Left ventricle myocardium inferior (tissue), 1 donor: ENCODE measurements around the gene KXD1. TPM values are rescaled to one million over a fixed set of nuclear protein-coding genes. Genes with fewer than 3 reads are reported as not detected.

Source experiments
- DNase-seq: peaks from one replicate; pipeline ENCODE4 v3.0.0-alpha.2; 2020
- H3K27ac ChIP-seq: fragments of 200-600 bp; replicated peaks from 2 replicates; pipeline ENCODE4 v1.8.0; 2021
- H3K27me3 ChIP-seq: fragments of 200-600 bp; 2 replicates; pipeline ENCODE4 v1.8.0; 2021; ENCODE audit warnings: low read depth
- H3K36me3 ChIP-seq: fragments of 200-600 bp; 2 replicates; pipeline ENCODE4 v1.8.0; 2021
- H3K4me1 ChIP-seq: fragments of 200-600 bp; 2 replicates; pipeline ENCODE4 v1.8.0; 2021
- H3K4me3 ChIP-seq: fragments of 200-600 bp; 2 replicates; pipeline ENCODE4 v1.8.0; 2021; ENCODE audit warnings: mild to moderate bottlenecking, moderate library complexity
- H3K9me3 ChIP-seq: fragments of 200-600 bp; replicated peaks from 2 replicates; pipeline ENCODE4 v1.8.0; 2021
- intact Hi-C: fragments of 100-400 bp; cut with micrococcal nuclease; formaldehyde crosslinking; loops from one replicate; pipeline ENCODE4 v1.11.0; 2022
- total RNA-seq: library from RNA; stranded (reverse); fragmentation: NEBNext Ultra II Directional; extraction: Animal tissue kit (Norgen Biotek cat#: 25700); gene quantifications from one replicate; pipeline ENCODE4 v1.2.1, GENCODE V29; 2021
- TF ChIP-seq, protein P1 (sequence below): fragments of 200-600 bp; IDR thresholded peaks from 2 replicates; pipeline ENCODE4 v1.8.0; 2021; ENCODE audit warnings: antibody characterized with exemption, mild to moderate bottlenecking, borderline replicate concordance
- donor health status: DM: no; HTN: yes; CAD: no; lungs with severe emphysema.

Gene KXD1
- total RNA-seq, 1 donor from 2014 or later = 52.0 TPM

DNA sequence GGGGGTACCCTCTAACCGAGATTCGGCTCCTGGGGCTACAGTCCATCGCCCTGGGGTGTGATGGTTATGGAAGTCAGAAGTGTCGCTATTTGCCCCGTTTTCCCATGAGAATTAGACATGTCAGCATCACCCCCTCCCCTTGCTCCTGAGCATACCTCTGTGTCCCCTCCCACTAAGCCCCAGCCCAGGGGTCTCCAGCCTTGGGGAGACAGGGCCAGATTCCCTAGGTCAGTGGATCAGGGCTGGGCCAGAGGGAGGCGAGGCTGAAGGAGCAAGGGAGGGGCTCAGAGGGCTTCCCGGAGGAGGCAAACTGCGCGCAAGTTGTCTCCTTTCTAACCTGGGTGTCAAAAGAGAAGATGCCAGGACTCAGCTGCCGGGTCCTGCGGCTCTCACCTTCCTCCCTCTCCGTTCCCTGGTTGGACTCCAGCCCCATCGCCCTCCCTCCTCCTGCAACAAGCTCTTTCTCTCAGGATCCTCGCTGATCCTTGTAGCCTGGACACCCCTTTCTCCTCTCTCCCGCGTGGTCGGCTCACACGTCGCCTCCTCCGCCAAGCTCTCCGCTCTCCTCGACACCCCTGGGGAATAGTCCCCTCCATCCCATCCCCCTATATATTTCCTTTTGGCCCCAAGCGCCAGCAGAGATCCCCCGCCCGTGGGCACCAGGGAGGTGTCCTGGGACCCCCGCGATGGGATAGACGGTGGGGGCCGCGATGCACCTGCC is 54.5 kb downstream of the KXD1 start:
- no peaks in the 10 kb centered on the region for H3K9me3 ChIP-seq
- DNase-seq = no peak
- intact Hi-C loops = no loop called here
- peaks cover 100% of the 10 kb centered on the region for H3K27me3 ChIP-seq
- peaks cover 49% of the 10 kb centered on the region for H3K4me1 ChIP-seq
- H3K36me3 ChIP-seq = no peaks in the 10 kb centered on the region
- peak overlapping the region; percentile 68 for H3K4me3 ChIP-seq
- TF ChIP-seq, protein P1, sequence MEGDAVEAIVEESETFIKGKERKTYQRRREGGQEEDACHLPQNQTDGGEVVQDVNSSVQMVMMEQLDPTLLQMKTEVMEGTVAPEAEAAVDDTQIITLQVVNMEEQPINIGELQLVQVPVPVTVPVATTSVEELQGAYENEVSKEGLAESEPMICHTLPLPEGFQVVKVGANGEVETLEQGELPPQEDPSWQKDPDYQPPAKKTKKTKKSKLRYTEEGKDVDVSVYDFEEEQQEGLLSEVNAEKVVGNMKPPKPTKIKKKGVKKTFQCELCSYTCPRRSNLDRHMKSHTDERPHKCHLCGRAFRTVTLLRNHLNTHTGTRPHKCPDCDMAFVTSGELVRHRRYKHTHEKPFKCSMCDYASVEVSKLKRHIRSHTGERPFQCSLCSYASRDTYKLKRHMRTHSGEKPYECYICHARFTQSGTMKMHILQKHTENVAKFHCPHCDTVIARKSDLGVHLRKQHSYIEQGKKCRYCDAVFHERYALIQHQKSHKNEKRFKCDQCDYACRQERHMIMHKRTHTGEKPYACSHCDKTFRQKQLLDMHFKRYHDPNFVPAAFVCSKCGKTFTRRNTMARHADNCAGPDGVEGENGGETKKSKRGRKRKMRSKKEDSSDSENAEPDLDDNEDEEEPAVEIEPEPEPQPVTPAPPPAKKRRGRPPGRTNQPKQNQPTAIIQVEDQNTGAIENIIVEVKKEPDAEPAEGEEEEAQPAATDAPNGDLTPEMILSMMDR = no peak
- no peak overlapping the region for H3K27ac ChIP-seq

DNA sequence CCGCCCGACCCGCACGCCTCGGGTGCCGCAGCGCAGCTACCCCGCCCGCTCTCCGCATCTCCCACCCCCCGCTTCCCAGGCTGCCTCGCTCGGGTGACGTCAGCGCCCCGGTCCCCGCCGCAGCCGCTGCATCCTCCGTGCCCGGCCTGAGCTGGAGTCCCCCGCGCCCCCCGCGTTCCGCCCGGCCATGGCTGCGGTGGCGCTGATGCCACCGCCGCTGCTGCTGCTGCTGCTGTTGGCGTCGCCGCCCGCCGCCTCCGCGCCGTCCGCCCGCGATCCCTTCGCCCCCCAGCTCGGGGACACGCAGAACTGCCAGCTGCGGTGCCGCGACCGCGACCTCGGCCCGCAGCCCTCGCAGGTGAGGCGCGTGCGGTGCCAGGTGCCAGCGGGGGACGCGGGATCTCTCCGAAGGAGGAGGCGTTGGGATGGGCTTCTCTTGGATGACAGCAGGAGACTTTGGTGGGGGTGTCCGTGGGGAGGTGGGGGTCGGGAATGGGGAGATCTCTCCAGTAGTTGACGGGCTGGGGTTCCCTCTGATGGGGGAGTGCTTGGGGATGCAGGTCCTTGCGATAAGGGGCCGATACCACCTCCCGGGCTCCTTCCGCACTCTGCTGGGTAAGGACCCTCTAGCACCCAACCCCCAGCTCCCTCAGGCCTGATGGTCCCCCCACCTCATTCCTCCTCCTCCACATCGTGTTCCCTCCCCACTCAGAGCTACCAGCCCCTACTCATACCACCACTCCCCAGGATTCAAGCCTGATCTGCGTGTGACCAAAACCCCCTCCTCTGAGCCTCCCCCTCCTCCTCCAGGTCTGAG is 55.3 kb downstream of the KXD1 start, which contains the start of gene TMEM59L:
TMEM59L (plus strand) TSS at position 99 of the 817 bp plus-strand sequence; CDS start at position 188, 89 bp downstream.
- TF ChIP-seq, protein P1 = no peak
- intact Hi-C loops = no loop called here
- Histone ChIP-seq H3K4me3 (peak within 1 kb of the TSS; percentile 68), H3K9me3 (no peaks in the 10 kb centered on the region), H3K36me3 (no peaks in the 10 kb centered on the region), H3K27me3 (peaks cover 100% of the 10 kb centered on the region), H3K4me1 (peaks cover 42% of the 10 kb centered on the region), H3K27ac (no peak within 1 kb of the TSS)
- no peak for DNase-seq

DNA sequence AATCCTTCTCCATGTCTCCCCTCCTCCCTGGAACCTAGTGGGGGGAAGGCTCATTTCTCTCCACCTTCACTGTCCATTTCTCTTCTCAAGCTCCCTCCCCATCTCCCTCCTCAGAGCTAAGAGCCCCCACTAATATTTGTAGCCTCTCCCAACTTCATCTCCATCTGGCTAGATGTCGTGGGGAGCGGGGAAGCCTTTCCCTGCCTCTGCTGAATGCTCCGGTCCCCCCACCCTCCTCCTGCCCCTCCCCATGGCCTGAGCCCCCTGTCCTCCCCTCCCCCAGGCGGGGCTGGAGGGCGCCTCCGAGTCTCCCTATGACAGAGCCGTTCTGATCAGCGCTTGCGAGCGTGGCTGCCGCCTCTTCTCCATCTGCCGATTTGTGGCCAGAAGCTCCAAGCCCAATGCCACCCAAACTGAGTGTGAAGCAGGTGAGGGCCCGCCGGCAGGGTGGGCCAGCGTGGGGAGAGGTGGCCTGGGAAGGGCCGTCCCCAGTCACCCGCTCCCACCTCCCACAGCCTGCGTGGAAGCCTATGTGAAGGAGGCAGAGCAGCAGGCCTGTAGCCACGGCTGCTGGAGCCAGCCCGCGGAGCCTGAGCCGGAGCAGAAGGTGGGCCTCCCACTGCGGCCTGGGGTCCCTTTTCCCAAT is 56.0 kb downstream of the KXD1 start:
- no peaks in the 10 kb centered on the region for H3K36me3 ChIP-seq
- H3K4me3 ChIP-seq = no peak overlapping the region
- no peaks in the 10 kb centered on the region for H3K9me3 ChIP-seq
- DNase-seq = no peak
- intact Hi-C loops = no loop called here
- peaks cover 38% of the 10 kb centered on the region for H3K4me1 ChIP-seq
- TF ChIP-seq, protein P1 = no peak
- H3K27ac ChIP-seq = no peak overlapping the region
- H3K27me3 ChIP-seq = peaks cover 97% of the 10 kb centered on the region

DNA sequence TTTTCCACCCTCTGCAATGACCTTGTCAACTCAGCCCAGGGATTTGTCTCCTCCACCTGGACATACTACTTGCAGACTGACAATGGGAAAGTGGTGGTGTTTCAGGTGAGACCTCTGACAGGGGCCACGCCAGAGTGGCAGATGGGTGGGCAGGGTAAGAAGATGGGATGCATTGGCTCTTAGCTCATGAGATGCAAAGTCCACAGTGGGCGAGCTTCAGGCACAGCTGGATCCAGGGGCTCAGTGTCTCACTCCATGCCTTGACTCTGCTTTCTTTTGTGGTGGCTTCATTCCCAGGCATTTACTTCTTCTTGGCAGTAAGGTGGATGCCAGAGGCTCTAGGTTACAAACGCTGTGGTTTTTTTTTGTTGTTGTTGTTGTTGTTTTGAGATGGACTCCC is 58.4 kb downstream of the KXD1 start:
- Histone ChIP-seq H3K4me1 (peaks cover 27% of the 10 kb centered on the region), H3K9me3 (no peaks in the 10 kb centered on the region), H3K27ac (no peak overlapping the region), H3K4me3 (no peak overlapping the region), H3K36me3 (no peaks in the 10 kb centered on the region), H3K27me3 (peaks cover 88% of the 10 kb centered on the region)
- DNase-seq = no peak
- intact Hi-C loops = no loop called here
- TF ChIP-seq, protein P1 = no peak

GRCh38 chr19:18617562-18617961 is 59.9 kb downstream of the KXD1 start:
- H3K27me3 ChIP-seq = peaks cover 73% of the 10 kb centered on the region
- DNase-seq = no peak
- H3K9me3 ChIP-seq = no peaks in the 10 kb centered on the region
- H3K4me3 ChIP-seq = no peak overlapping the region
- no peaks in the 10 kb centered on the region for H3K36me3 ChIP-seq
- no peak overlapping the region for H3K27ac ChIP-seq
- TF ChIP-seq, protein P1 = no peak
- intact Hi-C loops = no loop called here
- H3K4me1 ChIP-seq = peaks cover 12% of the 10 kb centered on the region
